OCI-LY3 (cell line): ENCODE data around the gene IQCB1.

Experiments used
- EZH2phosphoT487 ChIP-seq: fragments of 200-600 bp; shearing (Covaris generic); IDR thresholded peaks from 2 replicates; pipeline ENCODE4 v1.6.1; 2018; ENCODE audit warnings: antibody characterized with exemption, mixed run types, low read depth
- TF ChIP-seq, protein P1 (sequence below): fragments of 200-600, 300-600 bp; sonication (generic); IDR thresholded peaks from 2 replicates; pipeline ENCODE4 v1.5.1; 2014; ENCODE audit warnings: antibody characterized with exemption, low read length, low read depth

DNA sequence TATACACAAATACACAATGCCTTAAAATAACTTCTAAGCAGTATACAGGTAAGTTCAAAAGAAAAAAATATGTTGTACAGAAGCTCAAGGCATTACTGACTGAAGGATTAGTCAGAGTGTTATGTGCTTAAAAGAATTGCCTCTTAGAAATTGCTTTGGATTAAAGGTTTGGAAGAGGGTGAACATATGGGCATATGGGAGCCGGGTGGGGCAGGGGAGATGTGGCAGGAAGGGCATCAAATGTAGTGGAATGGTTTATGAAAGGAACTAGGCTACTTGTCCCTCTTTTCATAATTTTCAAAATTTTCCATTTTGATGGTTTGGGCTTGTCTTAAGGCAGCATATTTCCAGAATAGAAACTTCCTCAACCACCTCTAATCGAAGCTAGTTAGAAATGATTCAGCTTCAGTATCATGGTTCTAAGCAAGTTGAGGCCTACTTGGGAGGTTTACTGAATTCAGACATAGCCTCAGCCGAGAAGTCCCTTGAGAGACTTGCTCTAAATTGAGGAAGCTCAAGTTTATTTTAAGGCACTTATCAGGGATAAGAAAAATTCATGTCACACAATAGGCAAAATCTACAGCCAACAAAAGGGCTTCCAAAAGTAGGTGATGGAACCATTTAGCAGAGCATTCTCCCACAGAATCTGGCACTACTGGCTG is 75.2 kb downstream of the IQCB1 start:
- TF ChIP-seq, protein P1, sequence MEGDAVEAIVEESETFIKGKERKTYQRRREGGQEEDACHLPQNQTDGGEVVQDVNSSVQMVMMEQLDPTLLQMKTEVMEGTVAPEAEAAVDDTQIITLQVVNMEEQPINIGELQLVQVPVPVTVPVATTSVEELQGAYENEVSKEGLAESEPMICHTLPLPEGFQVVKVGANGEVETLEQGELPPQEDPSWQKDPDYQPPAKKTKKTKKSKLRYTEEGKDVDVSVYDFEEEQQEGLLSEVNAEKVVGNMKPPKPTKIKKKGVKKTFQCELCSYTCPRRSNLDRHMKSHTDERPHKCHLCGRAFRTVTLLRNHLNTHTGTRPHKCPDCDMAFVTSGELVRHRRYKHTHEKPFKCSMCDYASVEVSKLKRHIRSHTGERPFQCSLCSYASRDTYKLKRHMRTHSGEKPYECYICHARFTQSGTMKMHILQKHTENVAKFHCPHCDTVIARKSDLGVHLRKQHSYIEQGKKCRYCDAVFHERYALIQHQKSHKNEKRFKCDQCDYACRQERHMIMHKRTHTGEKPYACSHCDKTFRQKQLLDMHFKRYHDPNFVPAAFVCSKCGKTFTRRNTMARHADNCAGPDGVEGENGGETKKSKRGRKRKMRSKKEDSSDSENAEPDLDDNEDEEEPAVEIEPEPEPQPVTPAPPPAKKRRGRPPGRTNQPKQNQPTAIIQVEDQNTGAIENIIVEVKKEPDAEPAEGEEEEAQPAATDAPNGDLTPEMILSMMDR = no peak
- no peak for TF ChIP-seq EZH2phosphoT487
